Measurements from ENCODE around the gene MAN1B1.

DNA sequence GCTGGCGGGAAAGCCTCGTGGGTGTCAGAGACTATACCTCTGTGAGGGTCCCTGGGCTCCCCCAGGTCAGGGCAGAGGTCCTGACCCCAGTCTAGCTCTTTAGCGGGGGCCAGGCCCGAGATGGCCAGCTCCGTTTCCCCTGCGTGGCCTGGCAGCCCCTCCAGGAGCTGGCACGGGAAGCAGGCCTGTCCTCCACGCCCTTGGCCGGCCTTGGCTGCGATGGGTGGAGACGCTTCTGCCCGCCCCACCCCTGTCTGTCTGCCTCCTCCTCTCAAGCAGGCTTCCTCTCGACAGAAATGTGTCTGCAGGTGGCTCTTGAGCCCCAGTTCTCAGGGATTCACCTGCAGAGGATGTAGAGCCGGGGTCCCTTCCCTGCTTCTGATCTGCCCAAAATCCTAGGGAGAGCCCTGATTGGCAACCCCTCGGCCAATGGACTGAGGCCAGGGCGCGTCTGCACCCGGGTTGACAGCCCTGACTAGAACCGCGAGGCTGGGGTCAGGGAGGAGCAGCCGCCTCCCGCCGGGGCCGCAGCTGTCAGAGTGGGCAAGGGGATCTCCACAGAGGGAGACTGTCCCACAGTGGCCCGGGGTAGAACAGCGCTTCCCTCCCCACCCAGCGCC, 49.6 kb downstream of the MAN1B1 start:
- TF ChIP-seq CTCF (conservative IDR thresholded peaks at IDR 0.05) (no peak), ZFX (IDR thresholded peaks at IDR 0.05) (no peak)

Measured in C4-2B (cell line).